K562 (cell line): Measurements from ENCODE around the gene DDX46. TPM values are rescaled to one million over a fixed set of nuclear protein-coding genes. Genes with fewer than 3 reads are reported as not detected.

Experiments used
- BHLHE40 ChIP-seq: IDR thresholded peaks from 2 replicates; pipeline ENCODE4 v1.6.1; 2011; ENCODE audit warnings: low read length, improper control_type of control experiment
- BRD4 ChIP-seq: fragments of 200-600 bp; sonication (generic); IDR thresholded peaks from 2 replicates; pipeline ENCODE4 v1.6.1; 2017; ENCODE audit warnings: inconsistent platforms
- CHD2 ChIP-seq: IDR thresholded peaks from 2 replicates; pipeline ENCODE4 v1.6.1; 2011; ENCODE audit warnings: low read depth, low read length
- CREBBP ChIP-seq: IDR thresholded peaks from one replicate; pipeline ENCODE4 v1.6.1; 2012; ENCODE audit warnings: low read depth, mild to moderate bottlenecking, control low read depth, inconsistent platforms, low read length
- ELF1 ChIP-seq: fragments of 200-800 bp; sonication (Bioruptor generic); IDR thresholded peaks from 2 replicates; pipeline ENCODE4 v1.6.1; 2016; ENCODE audit warnings: missing genetic modification characterization, missing compliant biosample characterization
- EP400 ChIP-seq: fragments of 450-650 bp; IDR thresholded peaks from 2 replicates; pipeline ENCODE4 v1.6.1; 2017; ENCODE audit warnings: antibody characterized with exemption, mild to moderate bottlenecking, moderate library complexity
- FOS ChIP-seq: IDR thresholded peaks from 3 replicates; pipeline ENCODE4 v1.6.1; 2011; ENCODE audit not compliant: insufficient read length; ENCODE audit errors: extremely low read depth
- GABPA ChIP-seq: fragments of 200-800 bp; sonication (Bioruptor generic); conservative IDR thresholded peaks from 2 replicates; pipeline ENCODE4 v1.6.1; 2016; ENCODE audit warnings: low read depth, missing genetic modification characterization, missing compliant biosample characterization
- GTF2B ChIP-seq: IDR thresholded peaks from 2 replicates; pipeline ENCODE4 v1.6.1; 2011; ENCODE audit not compliant: insufficient read length; ENCODE audit errors: extremely low read depth
- HMGN3 ChIP-seq: IDR thresholded peaks from 2 replicates; pipeline ENCODE4 v1.6.1; 2011; ENCODE audit warnings: borderline replicate concordance, low read depth, mild to moderate bottlenecking, mixed read lengths, low read length; ENCODE audit not compliant: insufficient read length; ENCODE audit errors: extremely low read depth
- KAT2B ChIP-seq: IDR thresholded peaks from one replicate; pipeline ENCODE4 v1.6.1; 2012; ENCODE audit warnings: low read depth, mild to moderate bottlenecking, control low read depth, inconsistent platforms, low read length, moderate library complexity
- MBD1 ChIP-seq: fragments of 250-450 bp; sonication (Bioruptor Pico); IDR thresholded peaks from 2 replicates; pipeline ENCODE4 v1.8.0; 2022; ENCODE audit warnings: inconsistent platforms
- MTA3 ChIP-seq: fragments of 450-650 bp; formaldehyde crosslinking; IDR thresholded peaks from 2 replicates; pipeline ENCODE4 v1.6.1; 2017; ENCODE audit warnings: mild to moderate bottlenecking, borderline replicate concordance
- MYBL2 ChIP-seq, 2 experiments: fragments of 450-650 bp in 1 of 2; sonication (generic) in 1 of 2; formaldehyde crosslinking in 1 of 2; IDR thresholded peaks; 2 replicates each; pipeline versions ENCODE4 v1.6.1 to v1.8.1; 2017 to 2022; ENCODE audit warnings: borderline replicate concordance in 1 of 2, inconsistent platforms in 1 of 2, low read depth in 1 of 2, mild to moderate bottlenecking in 1 of 2, missing genetic modification reagents in 1 of 2, moderate library complexity in 1 of 2
- NCOA2 ChIP-seq, 2 experiments: fragments of 450-650 bp; IDR thresholded peaks; 2 replicates each; pipeline ENCODE4 v1.6.1; 2018; ENCODE audit warnings: mild to moderate bottlenecking in 2 of 2, moderate library complexity in 1 of 2; ENCODE audit not compliant: partially characterized antibody in 2 of 2
- NFIX ChIP-seq: fragments of 250-450 bp; sonication (Bioruptor Pico); IDR thresholded peaks from 2 replicates; pipeline ENCODE4 v1.4.0; 2020; ENCODE audit warnings: low read depth, mild to moderate bottlenecking, moderate library complexity
- PATZ1 ChIP-seq: fragments of 250-450 bp; sonication (Bioruptor Pico); IDR thresholded peaks from 2 replicates; pipeline ENCODE4 v1.5.0; 2020; ENCODE audit warnings: mild to moderate bottlenecking, borderline replicate concordance
- SRSF3 ChIP-seq: fragments of 200-400 bp; formaldehyde crosslinking; IDR thresholded peaks from 2 replicates; pipeline ENCODE4 v1.6.1; 2016; ENCODE audit warnings: mild to moderate bottlenecking, low read length, moderate library complexity; ENCODE audit not compliant: insufficient read depth
- TRIM24 ChIP-seq, 2 experiments: fragments of 450-650 bp; IDR thresholded peaks; 2 replicates each; pipeline ENCODE4 v1.6.1; 2016
- ZBTB1 ChIP-seq: sonication (generic); formaldehyde crosslinking; IDR thresholded peaks from 2 replicates; pipeline ENCODE4 v1.8.1; 2023; ENCODE audit warnings: missing genetic modification reagents, low read depth, mild to moderate bottlenecking, borderline replicate concordance
- ZFX ChIP-seq: sonication (generic); formaldehyde crosslinking; IDR thresholded peaks from 2 replicates; pipeline ENCODE4 v1.8.0; 2022; ENCODE audit warnings: mild to moderate bottlenecking, missing genetic modification reagents, moderate library complexity
- ZNF12 ChIP-seq: sonication (generic); formaldehyde crosslinking; IDR thresholded peaks from 2 replicates; pipeline ENCODE4 v1.4.0; 2020; ENCODE audit warnings: mild to moderate bottlenecking, missing genetic modification reagents
- ZNF133 ChIP-seq: fragments of 250-450 bp; sonication (Bioruptor Pico); IDR thresholded peaks from 2 replicates; pipeline ENCODE4 v1.4.0; 2020; ENCODE audit warnings: mild to moderate bottlenecking
- ZNF583 ChIP-seq: fragments of 250-450 bp; sonication (Bioruptor Pico); IDR thresholded peaks from 2 replicates; pipeline ENCODE4 v1.4.0; 2020
- ZNF778 ChIP-seq: fragments of 450-650 bp; formaldehyde crosslinking; IDR thresholded peaks from 2 replicates; pipeline ENCODE4 v1.4.0; 2020; ENCODE audit warnings: mild to moderate bottlenecking, moderate library complexity
- polyA plus RNA-seq, 8 experiments: library from polyadenylated mRNA; depleted of rRNA in 4 of 8; stranded (reverse) in 5 of 8; unstranded in 3 of 8; fragments of >200 nt; fragmentation: Nextera tagmentation in 2 of 8; fragmentation: Illumina TruSeq in 1 of 8; extraction: Ambion mirVana in 2 of 8; extraction: Trizol in 1 of 8; gene quantifications; 2 replicates each; pipeline versions ENCODE4 v1.2.1 to v1.2.3, GENCODE V29; 2011 to 2014; ENCODE audit warnings: inconsistent platforms in 1 of 8, missing spikeins in 1 of 8
- total RNA-seq, 7 experiments: library from RNA; depleted of rRNA in 6 of 7; stranded (reverse); fragments of >200 nt in 6 of 7; fragmentation: Illumina TruSeq in 2 of 7; extraction: Trizol in 2 of 7; gene quantifications; 2 replicates each; pipeline versions ENCODE4 v1.2.1 to v1.2.3, GENCODE V29; 2011 to 2021; ENCODE audit warnings: low replicate concordance in 1 of 7

Gene DDX46
- total and polyA plus RNA-seq, 9 of the 15 experiments (the other 6 are each of a cell fraction or from before 2014, with no cell fraction given): 26.2 to 99.0 (median 76.4) TPM

- no peak for TF ChIP-seq PATZ1 (CRISPR knock-in tag)
- TF ChIP-seq GABPA (tag): peak; percentile 85
- TF ChIP-seq BHLHE40: peak; percentile 78
- TF ChIP-seq TRIM24 (IDR thresholded peaks at IDR 0.05): no peak
- TF ChIP-seq KAT2B: no peak
- 0 out of 2 replicates have a peak, but pooled peaks have one; percentile 20 for TF ChIP-seq ZBTB1 (CRISPR knock-in tag)
- TF ChIP-seq BRD4: no peak
- peak; percentile 94 for TF ChIP-seq HMGN3
- TF ChIP-seq CHD2: peak; percentile 99
- TF ChIP-seq MBD1: no peak
- TF ChIP-seq NCOA2 (IDR thresholded peaks at IDR 0.05; ENCODE audit: partially characterized antibody in 2 of 2): no peak
- TF ChIP-seq ZFX (CRISPR knock-in tag): peak; percentile 99
- 0 out of 2 replicates have a peak, but pooled peaks have one; percentile 78 for TF ChIP-seq SRSF3
- TF ChIP-seq GTF2B: no peak
- no peak for TF ChIP-seq NFIX (CRISPR knock-in tag)
- peak; percentile 65 for TF ChIP-seq EP400
- TF ChIP-seq MTA3: peak; percentile 85; the same call in 1 of the 2 replicates
- no peak for TF ChIP-seq ZNF778 (CRISPR knock-in tag)
- TF ChIP-seq ZNF133 (CRISPR knock-in tag): no peak
- TF ChIP-seq FOS: no peak
- TF ChIP-seq ZNF12 (CRISPR knock-in tag): 0 out of 2 replicates have a peak, but pooled peaks have one; percentile 32
- TF ChIP-seq ELF1 (tag): no peak
- TF ChIP-seq CREBBP: no peak
- TF ChIP-seq ZNF583: no peak
- no peak for TF ChIP-seq MYBL2 (IDR thresholded peaks at IDR 0.05; ENCODE audit: low read depth)
- TF ChIP-seq MYBL2 (CRISPR knock-in tag; IDR thresholded peaks at IDR 0.05; ENCODE audit: borderline replicate concordance): no peak
Observed at GRCh38 chr5:134845852-134846640, 87.5 kb downstream of the DDX46 start, which contains the start of gene C5orf24 (continued).
